Panc1 (cell line): ENCODE results near the gene VIT. TPM values are rescaled to one million over a fixed set of nuclear protein-coding genes. Genes with fewer than 3 reads are reported as not detected.

ENCODE experiments used
- ATAC-seq: fragments of 200-7000 bp; cut with Tn5 transposase; 2 replicates; pipeline ENCODE4 v1.9.1; 2020; ENCODE audit warnings: mild to moderate bottlenecking, moderate library complexity
- BruUV-seq: library from RNA; stranded (reverse); fragments of 400-500 nt; replicated peaks from 2 replicates; lab custom pipeline; 2021; lab: Mats Ljungman, UMichigan
- CTCF ChIA-PET: fragments of 300-600 bp; sonication (Branson Sonifier 250); formaldehyde crosslinking; loops from one replicate; lab custom pipeline; 2022; ENCODE audit warnings: antibody characterized with exemption; lab: Charles Lee
- POLR2A ChIA-PET: fragments of 300-600 bp; sonication (Branson Sonifier 250); formaldehyde crosslinking; loops from one replicate; lab custom pipeline; 2022; ENCODE audit warnings: antibody characterized with exemption; lab: Charles Lee
- DNase-seq: peaks from one replicate; pipeline ENCODE4 v3.0.0-alpha.2; 2010; ENCODE audit warnings: low read depth, low spot score
- H3K27ac ChIP-seq: 2 replicates; pipeline ENCODE4 v1.5.1; 2011; ENCODE audit warnings: mild to moderate bottlenecking, low read length, inconsistent platforms
- H3K27me3 ChIP-seq: fragments of 200-500 bp; sonication (Bioruptor generic); 2 replicates; pipeline ENCODE4 v1.6.0; 2014; ENCODE audit warnings: low read length, inconsistent platforms; ENCODE audit not compliant: control insufficient read depth, insufficient read depth
- H3K36me3 ChIP-seq: fragments of 200-500 bp; sonication (Bioruptor generic); 2 replicates; pipeline ENCODE4 v1.5.1; 2014; ENCODE audit warnings: inconsistent platforms, mild to moderate bottlenecking, low read length, moderate library complexity; ENCODE audit not compliant: control insufficient read depth, insufficient read depth
- H3K4me1 ChIP-seq: 2 replicates; pipeline ENCODE4 v1.5.1; 2011; ENCODE audit warnings: inconsistent platforms, mild to moderate bottlenecking, low read length, moderate library complexity; ENCODE audit not compliant: control insufficient read depth, insufficient read depth
- H3K4me3 ChIP-seq, 2 experiments: 2 replicates each; pipeline ENCODE4 v1.5.1; 2011 to 2012; ENCODE audit warnings: low read depth in 2 of 2, low read length in 2 of 2, mild to moderate bottlenecking in 2 of 2, inconsistent platforms in 1 of 2, moderate library complexity in 1 of 2
- H3K9me3 ChIP-seq: fragments of 200-500 bp; sonication (Bioruptor generic); 2 replicates; pipeline ENCODE4 v1.5.1; 2014; ENCODE audit warnings: low read depth, mild to moderate bottlenecking, inconsistent platforms, low read length, moderate library complexity; ENCODE audit not compliant: control insufficient read depth, insufficient read depth
- CTCF ChIP-seq: fragments of 450-650 bp; IDR thresholded peaks from 2 replicates; pipeline ENCODE4 v1.5.1; 2017; ENCODE audit warnings: mild to moderate bottlenecking
- POLR2AphosphoS5 ChIP-seq: IDR thresholded peaks from 2 replicates; pipeline ENCODE4 v1.6.1; 2012; ENCODE audit warnings: mild to moderate bottlenecking, low read depth, low read length, moderate library complexity
- SIN3A ChIP-seq: IDR thresholded peaks from 2 replicates; pipeline ENCODE4 v1.6.1; 2012; ENCODE audit warnings: low read depth, mild to moderate bottlenecking, low read length, moderate library complexity, borderline replicate concordance; ENCODE audit not compliant: insufficient read depth
- TCF7L2 ChIP-seq: IDR thresholded peaks from 2 replicates; pipeline ENCODE4 v1.6.1; 2011; ENCODE audit warnings: mild to moderate bottlenecking, low read depth, low read length, inconsistent platforms
- in situ Hi-C: cut with HindIII; loops from 2 replicates; pipeline ENCODE4 v1.10.0; 2016; ENCODE audit warnings: low sequenced_read_pairs, low pct_unique_long_range_greater_than_20kb
- intact Hi-C: fragments of 100-400 bp; cut with micrococcal nuclease; formaldehyde crosslinking; loops from one replicate; pipeline ENCODE4 v1.10.0; 2022; ENCODE audit not compliant: unreplicated experiment
- total RNA-seq: library from RNA; stranded (reverse); gene quantifications from one replicate; pipeline ENCODE4 v1.2.1, GENCODE V29; 2021; ENCODE audit not compliant: unreplicated experiment
- TF ChIP-seq, protein P1 (sequence below), 2 experiments: IDR thresholded peaks; 2 replicates each; pipeline ENCODE4 v1.6.1; 2011 to 2012; ENCODE audit warnings: low read depth in 2 of 2, control low read depth in 1 of 2, low read length in 1 of 2, mild to moderate bottlenecking in 1 of 2, moderate library complexity in 1 of 2; ENCODE audit not compliant: insufficient read depth in 1 of 2

Gene VIT
- total RNA-seq, 1 experiment from 2014 or later, result 0.77 TPM

DNA sequence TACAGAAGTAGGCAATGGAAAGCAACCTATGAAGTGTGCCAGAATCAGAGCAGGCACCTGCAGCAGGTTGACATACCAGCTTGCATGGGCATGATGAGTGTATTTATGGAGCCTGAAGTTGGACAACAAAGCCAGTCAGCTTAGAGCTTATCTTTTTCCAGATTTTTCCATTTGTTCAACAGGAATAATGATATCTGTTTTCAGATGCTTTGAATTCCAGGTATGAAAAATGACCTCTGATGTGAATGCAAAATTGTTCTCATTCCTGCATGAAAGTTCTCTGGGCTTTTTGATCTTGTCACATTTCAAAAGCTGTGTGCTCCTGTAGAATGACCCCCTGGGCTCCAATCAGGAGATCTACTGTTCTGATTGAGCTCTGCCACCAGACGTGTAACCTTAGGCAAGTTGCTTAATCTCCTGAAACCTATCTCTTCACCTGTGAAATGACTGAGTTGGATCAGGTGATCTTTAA, 38.2 kb upstream of the VIT start:
- ATAC-seq, result no peak
- Histone ChIP-seq H3K4me3 (no peak overlapping the region), H3K4me1 (peaks cover 10% of the 10 kb centered on the region), H3K36me3 (no peaks in the 10 kb centered on the region), H3K27ac (no peak overlapping the region; the same call in 1 of the 2 replicates), H3K9me3 (peaks cover 18% of the 10 kb centered on the region; the same call in 1 of the 2 replicates), H3K27me3 (no peaks in the 10 kb centered on the region)
- DNase-seq, result no peak
- CTCF ChIA-PET, result interaction anchor here (0.6 kb wide), 1 partner anchor 794 kb away, joined by 3 read pairs; no protein-coding TSS in a partner anchor
- TF ChIP-seq SIN3A, result no peak
- TF ChIP-seq CTCF, result no peak
- no peak for TF ChIP-seq TCF7L2
- TF ChIP-seq, protein P1, sequence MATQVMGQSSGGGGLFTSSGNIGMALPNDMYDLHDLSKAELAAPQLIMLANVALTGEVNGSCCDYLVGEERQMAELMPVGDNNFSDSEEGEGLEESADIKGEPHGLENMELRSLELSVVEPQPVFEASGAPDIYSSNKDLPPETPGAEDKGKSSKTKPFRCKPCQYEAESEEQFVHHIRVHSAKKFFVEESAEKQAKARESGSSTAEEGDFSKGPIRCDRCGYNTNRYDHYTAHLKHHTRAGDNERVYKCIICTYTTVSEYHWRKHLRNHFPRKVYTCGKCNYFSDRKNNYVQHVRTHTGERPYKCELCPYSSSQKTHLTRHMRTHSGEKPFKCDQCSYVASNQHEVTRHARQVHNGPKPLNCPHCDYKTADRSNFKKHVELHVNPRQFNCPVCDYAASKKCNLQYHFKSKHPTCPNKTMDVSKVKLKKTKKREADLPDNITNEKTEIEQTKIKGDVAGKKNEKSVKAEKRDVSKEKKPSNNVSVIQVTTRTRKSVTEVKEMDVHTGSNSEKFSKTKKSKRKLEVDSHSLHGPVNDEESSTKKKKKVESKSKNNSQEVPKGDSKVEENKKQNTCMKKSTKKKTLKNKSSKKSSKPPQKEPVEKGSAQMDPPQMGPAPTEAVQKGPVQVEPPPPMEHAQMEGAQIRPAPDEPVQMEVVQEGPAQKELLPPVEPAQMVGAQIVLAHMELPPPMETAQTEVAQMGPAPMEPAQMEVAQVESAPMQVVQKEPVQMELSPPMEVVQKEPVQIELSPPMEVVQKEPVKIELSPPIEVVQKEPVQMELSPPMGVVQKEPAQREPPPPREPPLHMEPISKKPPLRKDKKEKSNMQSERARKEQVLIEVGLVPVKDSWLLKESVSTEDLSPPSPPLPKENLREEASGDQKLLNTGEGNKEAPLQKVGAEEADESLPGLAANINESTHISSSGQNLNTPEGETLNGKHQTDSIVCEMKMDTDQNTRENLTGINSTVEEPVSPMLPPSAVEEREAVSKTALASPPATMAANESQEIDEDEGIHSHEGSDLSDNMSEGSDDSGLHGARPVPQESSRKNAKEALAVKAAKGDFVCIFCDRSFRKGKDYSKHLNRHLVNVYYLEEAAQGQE (IDR thresholded peaks at IDR 0.05; ENCODE audit: insufficient read depth in 1 of 2, low read depth in 2 of 2, low read length in 1 of 2), result no peak
- no peak for TF ChIP-seq POLR2AphosphoS5
- in situ Hi-C loops (no loop called here), intact Hi-C loops (no loop called here)
- POLR2A ChIA-PET, result no interaction called here
- BruUV-seq, result no TSS peak

- Histone ChIP-seq H3K27ac (peak overlapping the region; percentile 40; the same call in 1 of the 2 replicates), H3K4me1 (peaks cover 18% of the 10 kb centered on the region), H3K36me3 (no peaks in the 10 kb centered on the region), H3K9me3 (peaks cover 18% of the 10 kb centered on the region; the same call in 1 of the 2 replicates), H3K4me3 (no peak overlapping the region), H3K27me3 (no peaks in the 10 kb centered on the region)
- ChIA-PET CTCF (interaction anchor here (0.6 kb wide), 1 partner anchor 795 kb away, joined by 3 read pairs; no protein-coding TSS in a partner anchor), POLR2A (no interaction called here)
- no TSS peak for BruUV-seq
- no peak for TF ChIP-seq TCF7L2
- TF ChIP-seq, protein P1 (IDR thresholded peaks at IDR 0.05; ENCODE audit: insufficient read depth in 1 of 2, low read depth in 2 of 2, low read length in 1 of 2), result no peak
- no peak for TF ChIP-seq POLR2AphosphoS5
- no peak for TF ChIP-seq CTCF
- TF ChIP-seq SIN3A, result no peak
- in situ Hi-C loops (no loop called here), intact Hi-C loops (no loop called here)
- no peak for ATAC-seq
- no peak for DNase-seq
Measured at GRCh38 chr2:36659218-36659617, 37.3 kb upstream of the VIT start.
